Tibial nerve (tissue), 4 donors: ENCODE measurements around the gene GTF2A1. TPM values are rescaled to one million over a fixed set of nuclear protein-coding genes. Genes with fewer than 3 reads are reported as not detected.
A peak's percentile ranks its signal among the peaks of the same experiment; 100 is the strongest.

Source experiments
- DNase-seq, 2 donors: peaks; one replicate each; pipeline ENCODE4 v3.0.0-alpha.2; 2019; ENCODE audit warnings: low spot score in 2 of 2
- H3K27ac ChIP-seq, 4 donors: fragments of 200-600 bp; sonication (generic) in 3 of 4; one replicate each; pipeline ENCODE4 v1.5.1; 2017 to 2019; ENCODE audit warnings: mild to moderate bottlenecking in 1 of 4
- H3K27me3 ChIP-seq, 2 donors: fragments of 200-600 bp; sonication (generic) in 1 of 2; one replicate each; pipeline versions ENCODE4 v1.5.1 to v1.6.0; 2017 to 2019
- H3K36me3 ChIP-seq, 3 donors: fragments of 200-600 bp; sonication (generic); one replicate each; pipeline ENCODE4 v1.5.1; 2018 to 2019
- H3K4me1 ChIP-seq, 4 donors: fragments of 200-600 bp; sonication (generic) in 3 of 4; one replicate each; pipeline ENCODE4 v1.5.1; 2017 to 2019
- H3K4me3 ChIP-seq, 4 donors: fragments of 200-600 bp; sonication (generic) in 3 of 4; one replicate each; pipeline ENCODE4 v1.5.1; 2017 to 2019; ENCODE audit warnings: mild to moderate bottlenecking in 1 of 4, moderate library complexity in 1 of 4
- H3K9me3 ChIP-seq, 4 donors: fragments of 200-600 bp; sonication (generic) in 3 of 4; one replicate each; pipeline ENCODE4 v1.5.1; 2017 to 2019
- EP300 ChIP-seq, 2 donors: sonication (generic); formaldehyde crosslinking; IDR thresholded peaks; one replicate each; pipeline ENCODE4 v1.6.1; 2017; ENCODE audit warnings: antibody characterized with exemption in 2 of 2, mild to moderate bottlenecking in 1 of 2
- POLR2A ChIP-seq, 2 donors: fragments of 450-650 bp; IDR thresholded peaks; one replicate each; pipeline ENCODE4 v1.6.1; 2017; ENCODE audit warnings: antibody characterized with exemption in 2 of 2, mild to moderate bottlenecking in 2 of 2, moderate library complexity in 2 of 2
- WGBS, 2 donors: methylation state at CpG; one replicate each; pipeline ENCODE4 v1.1.5; 2018; 5-methylcytosine and 5-hydroxymethylcytosine counted together
- small RNA-seq: library from RNA; depleted of rRNA; stranded (forward); fragments of <200 nt; gene quantifications from one replicate; pipeline ENCODE3, GENCODE V24; 2016
- total RNA-seq, 4 donors: library from RNA; depleted of rRNA; stranded (reverse); fragments of >200 nt; gene quantifications; one replicate each; pipeline ENCODE4 v1.1.0, GENCODE V29; 2016
- TF ChIP-seq, protein P1 (sequence below), 5 experiments: fragments of 200-600 bp in 3 of 5; fragments of 450-650 bp in 2 of 5; sonication (generic) in 3 of 5; IDR thresholded peaks; one replicate each; pipeline ENCODE4 v1.5.1; 2016 to 2019; ENCODE audit warnings: antibody characterized with exemption in 5 of 5, mild to moderate bottlenecking in 3 of 5, moderate library complexity in 2 of 5

GTF2A1 gene
- total RNA-seq, 4 donors from 2014 or later: 20.7 to 27.3 (median 26.2) TPM

DNA sequence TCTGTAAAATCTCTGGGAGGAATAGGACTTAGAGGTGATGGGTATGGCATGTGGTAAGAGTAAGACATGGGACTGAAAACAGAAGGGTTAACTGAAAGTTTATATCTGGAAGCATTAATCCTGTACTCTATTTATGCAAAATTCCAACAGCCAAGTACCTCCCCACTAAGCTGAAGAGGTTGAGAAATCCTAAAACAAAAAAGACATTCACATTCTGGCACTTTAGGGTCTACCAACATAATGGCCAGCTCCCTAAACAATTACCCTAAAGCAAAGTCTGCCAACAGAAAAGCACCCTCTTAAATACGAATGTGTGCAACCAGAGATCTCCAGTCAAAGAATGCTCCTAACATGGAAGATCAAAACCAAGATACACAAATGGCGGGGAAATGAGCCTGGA, 87.4 kb downstream of the GTF2A1 start:
- Histone ChIP-seq H3K36me3 (no peaks in the 10 kb centered on the region), H3K4me1 (no peaks in the 10 kb centered on the region), H3K27ac (no peak overlapping the region), H3K4me3 (no peak overlapping the region), H3K27me3 (no peaks in the 10 kb centered on the region), H3K9me3 (peaks cover 0 to 5% (median 0%) of the 10 kb centered on the region in 4 donors)
- TF ChIP-seq POLR2A (IDR thresholded peaks at IDR 0.05): no peak
- DNase-seq: no peak
- WGBS, 2 donors: 55 to 60% methylated on average over 2 of the region's 2 CpGs

DNA sequence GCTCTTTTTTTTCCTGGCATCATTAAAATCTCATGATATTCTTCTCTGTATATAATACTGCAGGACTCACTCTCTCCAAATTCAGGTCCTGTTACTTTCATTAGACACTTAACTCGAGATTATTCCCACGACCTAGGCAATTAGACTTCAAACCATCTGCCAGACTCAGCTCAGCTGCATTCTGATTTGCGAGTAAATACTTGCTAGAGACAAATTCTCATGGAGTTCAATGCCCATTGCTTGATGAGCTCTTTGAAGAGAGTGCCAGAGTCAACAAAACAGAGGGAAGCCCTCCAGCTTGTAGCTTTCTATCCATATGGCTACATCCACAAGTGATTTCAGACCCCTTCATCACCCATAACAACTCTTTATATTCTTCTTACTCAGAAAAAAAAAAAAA, 88.3 kb downstream of the GTF2A1 start:
- H3K36me3 ChIP-seq: no peaks in the 10 kb centered on the region
- H3K27me3 ChIP-seq: no peaks in the 10 kb centered on the region
- H3K9me3 ChIP-seq: peaks cover 0 to 5% (median 0%) of the 10 kb centered on the region in 4 donors
- no peak for DNase-seq
- WGBS, 2 donors: 41 to 48% methylated on average over 3 of the region's 3 CpGs
- no peak for TF ChIP-seq EP300 (IDR thresholded peaks at IDR 0.05)
- no peak for TF ChIP-seq POLR2A (IDR thresholded peaks at IDR 0.05)
- TF ChIP-seq, protein P1, sequence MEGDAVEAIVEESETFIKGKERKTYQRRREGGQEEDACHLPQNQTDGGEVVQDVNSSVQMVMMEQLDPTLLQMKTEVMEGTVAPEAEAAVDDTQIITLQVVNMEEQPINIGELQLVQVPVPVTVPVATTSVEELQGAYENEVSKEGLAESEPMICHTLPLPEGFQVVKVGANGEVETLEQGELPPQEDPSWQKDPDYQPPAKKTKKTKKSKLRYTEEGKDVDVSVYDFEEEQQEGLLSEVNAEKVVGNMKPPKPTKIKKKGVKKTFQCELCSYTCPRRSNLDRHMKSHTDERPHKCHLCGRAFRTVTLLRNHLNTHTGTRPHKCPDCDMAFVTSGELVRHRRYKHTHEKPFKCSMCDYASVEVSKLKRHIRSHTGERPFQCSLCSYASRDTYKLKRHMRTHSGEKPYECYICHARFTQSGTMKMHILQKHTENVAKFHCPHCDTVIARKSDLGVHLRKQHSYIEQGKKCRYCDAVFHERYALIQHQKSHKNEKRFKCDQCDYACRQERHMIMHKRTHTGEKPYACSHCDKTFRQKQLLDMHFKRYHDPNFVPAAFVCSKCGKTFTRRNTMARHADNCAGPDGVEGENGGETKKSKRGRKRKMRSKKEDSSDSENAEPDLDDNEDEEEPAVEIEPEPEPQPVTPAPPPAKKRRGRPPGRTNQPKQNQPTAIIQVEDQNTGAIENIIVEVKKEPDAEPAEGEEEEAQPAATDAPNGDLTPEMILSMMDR (IDR thresholded peaks at IDR 0.05): no peak
- no peak overlapping the region for H3K4me3 ChIP-seq
- no peaks in the 10 kb centered on the region for H3K4me1 ChIP-seq
- H3K27ac ChIP-seq: no peak overlapping the region

DNA sequence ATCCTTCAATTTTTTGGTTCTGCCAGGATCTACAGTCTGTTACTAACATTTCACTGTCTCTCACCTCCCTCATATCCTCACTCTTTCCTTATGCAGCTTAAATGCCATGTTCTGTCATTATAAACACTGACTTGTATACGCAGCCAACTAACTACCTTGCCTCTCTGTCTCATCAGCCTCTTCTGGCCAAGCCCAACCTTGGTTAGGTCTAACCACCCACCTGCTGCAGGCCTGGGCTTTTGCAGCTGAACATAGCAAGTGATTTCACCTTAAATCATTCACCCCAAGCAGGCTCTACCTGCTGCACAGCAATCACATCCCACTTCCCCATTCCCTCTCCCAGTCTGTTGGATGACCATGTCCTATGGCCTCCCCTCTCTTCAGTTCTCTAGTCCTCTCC, 91.5 kb downstream of the GTF2A1 start:
- Histone ChIP-seq H3K4me3 (no peak overlapping the region), H3K27ac (no peak overlapping the region), H3K27me3 (no peaks in the 10 kb centered on the region), H3K4me1 (no peaks in the 10 kb centered on the region), H3K9me3 (no peaks in the 10 kb centered on the region), H3K36me3 (no peaks in the 10 kb centered on the region)
- WGBS, 2 donors: 93 to 97% methylated on average over 1 of the region's 1 CpG
- no peak for DNase-seq
- no peak for TF ChIP-seq POLR2A (IDR thresholded peaks at IDR 0.05)
- TF ChIP-seq EP300 (IDR thresholded peaks at IDR 0.05): no peak
- TF ChIP-seq, protein P1 (IDR thresholded peaks at IDR 0.05): no peak

DNA sequence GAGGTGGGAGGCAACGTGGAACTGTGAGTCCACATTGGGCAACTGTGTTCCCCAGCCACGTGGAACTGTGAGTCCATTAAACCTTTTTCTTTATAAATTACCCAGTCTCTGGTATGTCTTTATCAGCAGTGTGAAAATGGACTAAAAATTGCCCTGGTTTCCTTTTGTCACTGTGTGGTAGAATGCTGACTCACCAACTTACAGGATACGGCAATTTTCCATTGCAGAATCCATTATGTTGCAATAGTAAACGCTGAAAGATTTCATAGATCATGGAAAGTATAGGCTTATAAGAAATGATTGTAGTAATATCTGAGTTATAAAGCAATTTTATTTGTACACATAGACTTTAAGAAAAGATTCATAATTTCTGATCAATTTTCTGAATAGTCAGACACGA, 93.0 kb downstream of the GTF2A1 start:
- H3K27ac ChIP-seq: no peak overlapping the region
- 54 to 68% methylated on average over 5 of the region's 5 CpGs for WGBS, 2 donors
- no peak for DNase-seq
- H3K27me3 ChIP-seq: no peaks in the 10 kb centered on the region
- TF ChIP-seq POLR2A (IDR thresholded peaks at IDR 0.05) (no peak), EP300 (IDR thresholded peaks at IDR 0.05) (peak in 1 of 2 donors; percentile 44)
- H3K9me3 ChIP-seq: no peaks in the 10 kb centered on the region
- H3K4me3 ChIP-seq: no peak overlapping the region
- no peaks in the 10 kb centered on the region for H3K36me3 ChIP-seq
- no peaks in the 10 kb centered on the region for H3K4me1 ChIP-seq

DNA sequence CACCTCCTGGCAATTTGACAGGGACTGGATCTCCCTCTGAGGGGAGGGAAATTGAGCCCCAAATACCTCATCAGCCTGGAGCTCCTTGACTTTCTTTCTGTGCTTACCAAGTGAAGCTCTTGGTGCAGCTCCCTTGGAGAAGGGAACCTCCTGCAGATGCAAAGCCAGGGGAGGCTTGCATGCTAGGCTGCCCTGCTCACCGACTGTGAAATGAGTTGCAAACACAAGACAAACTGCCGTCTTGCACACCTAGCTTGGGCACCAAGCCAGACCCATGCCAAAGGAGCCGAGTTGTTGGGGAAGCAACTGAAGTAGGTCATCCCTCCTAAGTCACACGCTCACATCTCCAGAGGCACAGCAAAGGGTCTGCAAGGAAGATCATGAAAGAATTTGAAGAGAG, 95.2 kb downstream of the GTF2A1 start:
- no peak overlapping the region for H3K4me3 ChIP-seq
- 90 to 96% methylated on average over 4 of the region's 4 CpGs for WGBS, 2 donors
- no peaks in the 10 kb centered on the region for H3K9me3 ChIP-seq
- no peaks in the 10 kb centered on the region for H3K36me3 ChIP-seq
- H3K4me1 ChIP-seq: no peaks in the 10 kb centered on the region
- TF ChIP-seq EP300 (IDR thresholded peaks at IDR 0.05) (no peak), POLR2A (IDR thresholded peaks at IDR 0.05) (no peak)
- TF ChIP-seq, protein P1 (IDR thresholded peaks at IDR 0.05): no peak
- no peak overlapping the region for H3K27ac ChIP-seq
- no peak for DNase-seq
- no peaks in the 10 kb centered on the region for H3K27me3 ChIP-seq

Small RNA genes lying within 50 kb of the gene (small RNA-seq; reads per million reads assigned to genes)
- gene DYNLL1P1: not detected
- gene SNORA79: 1.1 reads per million, percentile 25 among the genes with 10 or more reads in this experiment

Other genes starting within 250 kb of the GTF2A1 start
- gene STON2, start 179.4 kb upstream of the GTF2A1 start, total RNA-seq: 10 to 100 TPM; 21.6 to 62.0 (median 34.7) TPM